Glutamatergic neuron (in vitro differentiated cells): Measurements from ENCODE around the gene XRCC1. TPM values are rescaled to one million over a fixed set of nuclear protein-coding genes. Genes with fewer than 3 reads are reported as not detected.

Experiments
- DNase-seq: peaks from one replicate; pipeline ENCODE4 v3.0.0; 2022
- H3K27ac Mint-ChIP-seq: one replicate; pipeline ENCODE4 v1.8.0; 2020; ENCODE audit warnings: mild to moderate bottlenecking, mixed read lengths, inconsistent platforms; ENCODE audit not compliant: unreplicated experiment
- H3K27me3 Mint-ChIP-seq: one replicate; pipeline ENCODE4 v1.8.0; 2020; ENCODE audit warnings: mild to moderate bottlenecking, moderate library complexity, mixed read lengths, inconsistent platforms; ENCODE audit not compliant: unreplicated experiment
- H3K36me3 Mint-ChIP-seq: one replicate; pipeline ENCODE4 v1.8.0; 2020; ENCODE audit warnings: mild to moderate bottlenecking, mixed read lengths, inconsistent platforms; ENCODE audit not compliant: unreplicated experiment
- H3K4me1 Mint-ChIP-seq: one replicate; pipeline ENCODE4 v1.8.0; 2020; ENCODE audit warnings: mild to moderate bottlenecking, low read depth, mixed read lengths, inconsistent platforms; ENCODE audit not compliant: unreplicated experiment
- H3K4me3 Mint-ChIP-seq: one replicate; pipeline ENCODE4 v1.8.0; 2020; ENCODE audit warnings: mild to moderate bottlenecking, mixed read lengths, inconsistent platforms; ENCODE audit not compliant: unreplicated experiment
- H3K9me3 Mint-ChIP-seq: one replicate; pipeline ENCODE4 v1.8.0; 2020; ENCODE audit warnings: mild to moderate bottlenecking, moderate library complexity, mixed read lengths, inconsistent platforms; ENCODE audit not compliant: unreplicated experiment
- CTCF ChIP-seq: fragments of 200-600 bp; sonication (generic); IDR thresholded peaks from one replicate; pipeline ENCODE4 v1.5.0; 2021; ENCODE audit not compliant: partially characterized antibody, unreplicated experiment
- total RNA-seq: library from RNA; stranded (reverse); fragmentation: NEBNext Ultra II Directional; extraction: Animal tissue kit (Norgen Biotek cat#: 25700); gene quantifications from one replicate; pipeline ENCODE4 v1.2.1, GENCODE V29; 2021; ENCODE audit not compliant: unreplicated experiment

The XRCC1 gene
- total RNA-seq, 1 donor from 2014 or later = 39.5 TPM

GRCh38 chr19:43574424-43575155, 737 bp downstream of the XRCC1 start:
- peak overlapping the region; percentile 96 for H3K27ac Mint-ChIP-seq
- TF ChIP-seq CTCF = no peak
- DNase-seq = no peak
- peaks cover 8% of the 10 kb centered on the region for H3K27me3 Mint-ChIP-seq
- peaks cover 18% of the 10 kb centered on the region for H3K4me1 Mint-ChIP-seq
- H3K4me3 Mint-ChIP-seq = peak overlapping the region; percentile 100
- peaks cover 17% of the 10 kb centered on the region for H3K9me3 Mint-ChIP-seq
- no peaks in the 10 kb centered on the region for H3K36me3 Mint-ChIP-seq

DNA sequence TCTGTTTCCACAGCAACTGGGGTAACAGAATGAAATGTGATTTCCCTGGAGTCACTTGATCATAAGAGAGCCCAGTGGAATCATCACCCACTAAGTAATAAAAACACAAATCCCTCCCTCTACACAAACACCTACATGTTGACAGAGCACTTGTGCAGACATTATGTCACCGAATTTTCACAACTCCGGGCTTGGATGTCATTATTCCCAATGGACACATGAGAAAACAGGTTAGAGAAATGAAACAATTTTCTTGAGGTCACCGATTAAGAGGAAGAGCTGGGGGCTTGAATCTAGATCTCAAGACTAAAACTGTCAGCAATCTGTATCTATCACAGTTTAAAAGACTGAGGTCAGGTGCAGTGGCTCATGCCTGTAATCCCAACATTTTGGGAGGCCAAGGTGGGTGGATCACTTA, 3.1 kb downstream of the XRCC1 start:
- Mint-ChIP-seq H3K27ac (peak overlapping the region; percentile 96), H3K9me3 (peaks cover 12% of the 10 kb centered on the region), H3K27me3 (peaks cover 8% of the 10 kb centered on the region), H3K4me1 (peaks cover 18% of the 10 kb centered on the region), H3K4me3 (peak overlapping the region; percentile 68), H3K36me3 (no peaks in the 10 kb centered on the region)
- DNase-seq = no peak
- TF ChIP-seq CTCF = no peak

DNA sequence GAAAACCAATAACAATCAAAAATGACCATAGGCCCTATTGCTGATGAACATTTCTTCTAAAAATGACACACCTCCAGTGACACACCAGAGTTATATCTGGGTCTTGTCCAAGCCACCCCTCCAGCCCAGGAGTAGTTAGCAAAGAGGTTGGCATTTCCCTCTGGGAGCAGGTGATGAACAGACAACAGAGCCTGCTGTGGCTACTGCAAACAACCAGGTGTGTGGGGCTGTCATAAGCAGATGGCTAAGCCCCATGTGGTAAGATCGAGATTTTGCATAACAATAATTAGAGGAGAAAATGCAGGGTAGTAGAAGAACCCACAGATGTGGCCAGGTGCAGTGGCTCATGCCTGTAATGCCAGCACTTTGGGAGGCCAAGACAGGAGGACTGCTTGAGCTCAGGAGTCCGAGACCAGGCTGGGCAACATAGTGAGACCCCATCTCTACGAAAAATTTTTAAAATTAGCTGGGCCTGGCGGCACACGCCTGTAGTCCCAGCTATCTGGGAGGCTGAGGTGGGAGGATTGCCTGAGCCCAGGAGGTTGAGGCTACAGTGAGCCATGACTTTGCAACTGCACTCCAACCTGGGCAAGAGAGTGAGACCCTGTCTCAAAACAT, 5.0 kb downstream of the XRCC1 start:
- peaks cover 8% of the 10 kb centered on the region for H3K27me3 Mint-ChIP-seq
- no peak for TF ChIP-seq CTCF
- H3K4me1 Mint-ChIP-seq = peaks cover 18% of the 10 kb centered on the region
- H3K4me3 Mint-ChIP-seq = peak overlapping the region; percentile 3
- DNase-seq = no peak
- H3K27ac Mint-ChIP-seq = peak overlapping the region; percentile 80
- H3K36me3 Mint-ChIP-seq = no peaks in the 10 kb centered on the region
- H3K9me3 Mint-ChIP-seq = peaks cover 7% of the 10 kb centered on the region

GRCh38 chr19:43569657-43570056, 5.7 kb downstream of the XRCC1 start:
- Mint-ChIP-seq H3K9me3 (peaks cover 7% of the 10 kb centered on the region), H3K4me1 (peaks cover 21% of the 10 kb centered on the region), H3K4me3 (peak overlapping the region; percentile 3), H3K27me3 (peaks cover 6% of the 10 kb centered on the region), H3K36me3 (no peaks in the 10 kb centered on the region), H3K27ac (peak overlapping the region; percentile 80)
- DNase-seq = no peak
- no peak for TF ChIP-seq CTCF

DNA sequence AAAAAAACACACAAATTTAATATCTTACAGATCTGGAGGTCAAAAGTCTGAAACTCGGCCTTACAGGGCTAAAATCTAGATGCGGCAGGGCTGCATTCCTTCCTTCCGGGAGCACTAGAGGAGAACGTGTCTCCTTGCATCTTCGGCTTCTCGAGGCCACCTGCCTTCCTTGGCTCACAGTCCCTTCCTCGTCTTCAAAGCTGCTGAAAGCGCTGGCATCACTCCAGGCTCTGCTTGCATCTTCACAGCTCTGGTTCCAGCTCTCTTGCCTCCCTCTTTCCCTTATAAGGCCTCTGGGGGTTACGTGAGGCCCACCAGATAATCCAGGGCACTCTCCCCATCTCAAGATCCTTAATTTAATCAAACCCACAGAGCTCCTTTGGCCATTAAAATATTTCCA, 10.5 kb downstream of the XRCC1 start:
- peaks cover under 1% of the 10 kb centered on the region for H3K27me3 Mint-ChIP-seq
- no peak overlapping the region for H3K27ac Mint-ChIP-seq
- peaks cover 14% of the 10 kb centered on the region for H3K4me1 Mint-ChIP-seq

More for the DNA sequence above, 10.5 kb downstream of the XRCC1 start:
- Mint-ChIP-seq H3K9me3 (no peaks in the 10 kb centered on the region), H3K4me3 (no peak overlapping the region), H3K36me3 (no peaks in the 10 kb centered on the region)
- TF ChIP-seq CTCF = no peak
- no peak for DNase-seq
